Activated effector memory CD4-positive, alpha-beta T cell treated with Interleukin-2 at 50 U/mL for 16 hours (primary cell): ENCODE data around the gene LZTFL1.

Experiments
- DNase-seq: peaks from one replicate; pipeline ENCODE4 v3.0.0-alpha.2; 2020

Gene LZTFL1

DNA sequence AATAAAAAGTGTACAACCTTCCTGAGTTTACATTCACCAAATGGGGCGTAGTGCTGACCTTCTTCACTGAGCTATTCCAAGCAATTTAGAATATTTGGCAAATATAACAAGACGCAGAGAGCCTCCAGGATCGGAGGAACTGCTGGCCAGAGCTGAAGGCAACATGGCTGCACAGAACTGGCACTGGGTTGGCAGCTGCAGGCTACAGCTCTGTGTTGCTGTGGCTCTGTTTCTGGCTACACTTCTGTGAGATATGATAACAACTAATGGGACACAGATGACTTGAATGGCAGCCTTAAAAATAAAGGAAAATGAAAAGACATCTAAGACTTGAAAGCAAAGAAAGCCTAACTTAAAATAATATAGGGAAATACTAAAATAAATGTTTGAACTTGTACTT is 34.8 kb downstream of the LZTFL1 start:
- no peak for DNase-seq

DNA sequence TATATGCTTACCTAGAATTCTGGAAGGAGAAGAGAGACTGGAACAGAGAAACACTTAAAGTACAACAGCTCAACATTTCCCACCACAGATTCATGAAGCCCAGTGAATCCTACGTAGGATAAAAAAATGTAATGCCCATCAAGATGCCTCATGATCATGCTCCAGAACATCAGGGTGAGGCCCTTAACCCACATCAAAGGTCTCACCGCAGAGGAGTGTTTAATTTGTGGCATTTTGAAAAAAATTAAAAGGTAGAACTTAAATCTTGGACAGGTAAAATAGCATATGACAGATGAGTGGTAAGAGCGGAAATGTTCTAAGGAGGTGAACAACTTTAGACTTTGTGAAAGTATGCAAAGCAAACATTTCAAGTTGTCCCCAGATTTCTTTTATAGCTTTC is 35.8 kb downstream of the LZTFL1 start:
- DNase-seq: no peak

DNA sequence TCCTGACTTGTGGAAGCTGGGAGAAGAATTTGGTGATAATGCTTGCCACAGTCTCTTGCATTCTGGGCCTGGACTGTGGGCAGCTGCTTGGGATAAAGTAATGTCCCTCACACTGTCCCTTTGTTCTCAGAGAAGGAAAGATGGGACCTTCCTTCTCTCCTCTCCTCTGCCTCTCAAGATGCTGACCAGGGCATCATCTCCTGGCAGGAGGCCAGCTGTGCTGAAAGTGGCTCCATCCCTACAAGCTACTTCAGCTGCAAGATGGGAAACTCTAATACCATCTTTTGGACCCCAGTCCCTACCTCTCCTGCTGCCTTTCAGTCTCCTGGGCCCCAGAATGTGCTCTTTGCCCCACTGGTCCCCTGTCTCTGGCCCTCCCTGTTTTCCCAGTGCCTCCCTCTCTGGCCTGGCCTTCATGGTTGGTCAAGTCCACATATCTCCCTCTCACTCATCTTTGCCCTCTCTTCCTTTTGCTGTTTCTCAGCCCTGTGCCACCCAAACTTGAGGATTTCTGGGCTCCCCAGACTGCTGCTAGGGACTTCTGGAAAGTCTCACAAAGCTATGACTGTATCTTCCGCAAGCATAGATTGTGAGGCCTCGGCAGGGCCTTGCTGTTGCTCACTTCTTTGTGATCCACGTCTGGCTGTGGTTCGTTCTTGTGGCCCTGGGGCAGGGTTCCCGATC is 38.5 kb downstream of the LZTFL1 start:
- no peak for DNase-seq

GRCh38 chr3:45802146-45802545 is 39.8 kb downstream of the LZTFL1 start:
- DNase-seq: no peak

GRCh38 chr3:45800611-45801010 is 41.3 kb downstream of the LZTFL1 start:
- no peak for DNase-seq

DNA sequence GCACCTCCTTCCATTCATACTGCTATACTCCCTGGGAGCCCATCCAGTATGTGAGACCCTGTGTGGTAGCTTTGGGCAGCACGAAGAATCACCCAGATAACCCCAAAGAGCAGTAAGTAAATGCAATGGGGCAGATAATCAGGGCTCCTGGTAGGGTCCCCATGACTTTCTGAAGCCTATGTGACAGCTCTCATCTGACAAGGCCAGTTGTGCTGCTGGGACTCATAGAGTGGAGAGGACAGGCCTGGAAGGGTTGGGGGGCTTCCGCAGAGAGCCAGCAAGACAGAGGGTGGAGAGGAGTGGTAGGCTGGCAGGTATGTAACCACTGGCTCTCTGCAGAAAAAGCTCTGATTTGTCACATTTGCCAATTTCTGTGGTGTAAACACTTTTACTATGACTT is 42.3 kb downstream of the LZTFL1 start:
- DNase-seq: no peak

DNA sequence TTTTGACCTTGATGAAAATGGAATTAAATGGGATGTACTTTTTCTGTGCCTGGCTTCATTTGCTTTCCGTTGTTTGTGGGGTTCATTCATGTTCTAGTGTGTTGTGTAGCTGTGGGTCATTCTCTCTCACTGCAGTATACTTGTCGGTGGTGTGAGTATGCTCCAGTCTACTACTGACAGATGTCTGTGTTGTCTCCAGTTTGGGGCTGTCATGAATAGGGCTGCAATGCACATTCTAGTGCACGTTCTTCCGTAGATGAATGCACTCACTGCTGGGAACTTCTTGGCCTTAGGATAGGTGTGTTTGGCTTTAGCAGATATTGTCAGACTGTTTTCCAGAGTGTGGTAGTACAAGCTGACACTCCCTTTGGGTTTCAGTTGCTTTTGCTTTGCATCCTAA is 43.9 kb downstream of the LZTFL1 start:
- DNase-seq: no peak

DNA sequence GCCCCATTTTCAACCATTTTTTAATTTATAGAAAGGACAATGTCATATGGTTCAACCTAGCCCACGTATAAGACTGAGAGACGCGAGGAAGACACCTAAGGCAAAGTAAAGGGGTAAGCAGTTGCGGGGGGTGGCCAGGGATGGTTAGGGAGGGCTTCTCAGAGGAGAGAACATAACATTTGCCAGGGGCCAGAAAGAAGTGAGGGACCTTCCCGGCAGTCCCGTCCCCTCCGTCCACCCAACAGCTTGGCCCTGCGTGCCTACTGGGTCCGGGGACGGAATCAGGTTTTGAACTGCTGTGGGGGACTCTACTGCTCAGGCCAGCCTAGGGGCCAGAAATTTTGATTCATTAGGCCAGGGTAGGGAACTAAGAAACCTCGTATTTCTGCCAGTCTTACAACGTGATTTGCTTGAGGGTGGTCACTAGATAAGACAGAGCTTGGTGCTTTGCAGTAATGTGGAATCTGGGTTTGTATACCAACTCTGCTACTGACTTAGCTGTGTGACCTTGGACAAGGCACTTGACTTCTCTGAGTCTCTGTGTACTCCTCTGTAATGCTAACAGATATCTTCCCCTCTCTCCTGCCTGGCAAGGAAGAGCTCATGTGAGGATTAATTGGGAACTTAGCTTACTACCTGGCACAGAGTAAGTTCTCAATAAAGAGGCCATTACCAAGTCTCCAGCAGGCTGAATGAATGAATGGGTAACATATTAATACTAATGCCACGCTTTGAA is 44.8 kb downstream of the LZTFL1 start:
- DNase-seq: no peak

- no peak for DNase-seq
Measured at GRCh38 chr3:45795882-45796765, 45.8 kb downstream of the LZTFL1 start, which contains the start of gene SLC6A20. SLC6A20 (minus strand) TSS chr3:45796536; CDS start chr3:45796419, 117 bp downstream.

DNA sequence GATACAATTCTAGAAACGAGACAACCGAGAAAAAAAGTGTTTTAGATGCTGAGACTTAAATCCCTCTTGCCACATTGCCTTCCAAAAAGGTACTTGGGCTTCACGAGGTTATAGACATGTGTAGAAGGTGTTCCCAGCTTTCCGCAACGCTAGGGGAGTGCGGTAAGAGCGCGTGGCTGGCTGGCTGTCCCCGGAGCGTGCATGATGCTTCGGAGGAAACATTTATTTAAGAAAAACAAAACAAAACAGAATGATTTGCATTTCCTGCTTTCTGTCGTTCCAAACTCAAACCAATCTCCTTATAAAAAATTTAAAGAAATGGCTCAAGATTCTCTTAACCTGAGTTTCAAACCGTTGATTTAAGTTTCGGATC is 46.4 kb downstream of the LZTFL1 start:
- no peak for DNase-seq

GRCh38 chr3:45794660-45795059 is 47.3 kb downstream of the LZTFL1 start:
- no peak for DNase-seq

DNA sequence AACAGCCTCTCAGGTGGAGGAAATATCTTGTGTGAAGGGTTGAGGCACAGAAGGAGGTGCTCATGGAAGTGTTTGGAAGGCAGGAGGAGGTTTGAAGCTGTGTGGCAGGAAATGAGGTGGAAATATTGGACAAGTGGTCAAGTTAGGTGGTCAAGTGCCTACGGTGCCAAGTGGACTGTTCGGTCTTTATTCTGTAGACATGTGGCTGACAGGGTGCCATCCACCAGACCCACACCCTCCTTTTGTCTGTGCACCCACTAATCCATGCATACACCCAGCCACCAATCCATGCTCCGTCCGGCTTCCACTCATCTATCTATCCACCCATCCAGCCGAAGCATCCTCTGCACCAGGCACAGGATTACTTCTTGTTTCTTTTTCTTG is 47.8 kb downstream of the LZTFL1 start:
- no peak for DNase-seq

- DNase-seq: no peak
Measured at GRCh38 chr3:45793482-45794176, 48.3 kb downstream of the LZTFL1 start.

DNA sequence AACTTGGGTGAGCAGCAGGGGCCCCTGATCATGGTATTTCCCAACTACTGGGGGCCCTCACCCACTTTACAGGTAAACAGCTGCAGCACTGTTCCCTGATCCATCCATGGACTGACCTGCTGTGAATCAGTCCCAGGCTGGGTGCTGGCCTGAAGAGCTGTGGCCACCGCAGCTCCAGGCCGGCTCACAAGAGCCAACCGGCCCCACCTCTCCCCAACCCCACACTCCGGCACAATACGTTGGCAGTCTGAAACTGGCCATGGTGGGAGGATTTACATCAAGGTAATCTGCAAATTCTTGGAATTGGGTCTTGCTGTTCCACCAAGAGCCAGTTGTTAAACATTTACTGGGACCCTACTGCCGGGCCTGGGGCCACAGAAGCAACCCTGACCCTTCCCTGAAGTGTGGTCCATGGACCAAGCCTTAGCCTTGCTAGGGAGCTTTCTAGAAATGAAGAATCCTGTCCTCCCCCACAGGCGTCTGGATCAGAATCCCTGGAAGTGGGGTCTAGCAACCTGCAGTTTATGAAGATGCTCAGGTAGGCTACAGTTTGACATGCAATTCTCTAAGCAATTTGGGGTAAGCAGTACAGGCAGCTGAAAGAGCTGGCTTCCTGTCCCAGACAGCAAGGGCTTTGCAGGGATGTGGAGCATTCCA is 49.3 kb downstream of the LZTFL1 start:
- DNase-seq: no peak

- no peak for DNase-seq
Measured at GRCh38 chr3:45792036-45792435, 49.9 kb downstream of the LZTFL1 start.

- DNase-seq: no peak
Measured at GRCh38 chr3:45790596-45790995, 51.3 kb downstream of the LZTFL1 start.

DNA sequence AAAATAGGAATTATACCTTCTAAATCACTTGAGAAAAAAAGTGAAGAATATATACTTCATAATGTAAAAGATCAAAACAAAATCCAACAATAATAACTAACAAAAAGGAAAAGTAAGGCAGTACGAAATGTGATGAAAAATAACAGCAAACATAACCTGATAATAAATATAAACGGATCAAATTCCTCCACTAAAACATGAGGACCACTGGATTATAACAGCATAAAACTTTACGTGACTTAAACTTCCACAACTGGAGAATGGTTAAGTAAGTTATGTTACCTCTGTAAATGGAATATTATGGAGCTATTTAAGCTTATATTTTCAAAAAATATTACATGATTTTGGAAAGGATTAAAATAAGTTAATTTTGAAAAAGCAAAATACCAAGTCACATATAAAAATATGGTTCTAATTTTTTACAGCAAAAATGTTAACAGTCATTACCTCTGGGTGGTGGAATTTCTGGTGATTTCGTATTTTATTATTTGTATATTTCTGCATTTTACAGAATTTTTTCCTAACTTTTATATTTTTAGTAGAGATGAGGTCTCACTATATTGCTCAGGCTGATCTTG is 52.6 kb downstream of the LZTFL1 start:
- DNase-seq: no peak

DNA sequence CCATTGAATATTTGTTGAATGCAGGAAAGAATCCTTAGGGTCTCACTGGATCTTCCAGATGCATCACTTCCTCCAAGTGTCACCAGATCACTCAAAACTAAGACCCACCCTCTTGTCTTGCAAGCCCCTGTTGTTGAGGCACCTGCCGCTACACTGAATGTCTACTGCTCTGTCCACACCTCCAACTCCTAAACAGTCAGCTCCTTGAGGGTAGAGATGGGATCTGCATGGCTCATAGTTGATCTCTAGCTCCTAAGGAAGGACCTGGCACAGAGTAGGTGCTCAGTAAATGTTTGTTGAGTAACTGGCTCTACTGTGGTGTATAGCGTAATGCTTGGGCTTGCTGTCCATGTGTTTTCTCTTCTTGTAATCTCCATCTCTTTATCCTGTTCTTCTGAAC is 54.4 kb downstream of the LZTFL1 start:
- DNase-seq: no peak

DNA sequence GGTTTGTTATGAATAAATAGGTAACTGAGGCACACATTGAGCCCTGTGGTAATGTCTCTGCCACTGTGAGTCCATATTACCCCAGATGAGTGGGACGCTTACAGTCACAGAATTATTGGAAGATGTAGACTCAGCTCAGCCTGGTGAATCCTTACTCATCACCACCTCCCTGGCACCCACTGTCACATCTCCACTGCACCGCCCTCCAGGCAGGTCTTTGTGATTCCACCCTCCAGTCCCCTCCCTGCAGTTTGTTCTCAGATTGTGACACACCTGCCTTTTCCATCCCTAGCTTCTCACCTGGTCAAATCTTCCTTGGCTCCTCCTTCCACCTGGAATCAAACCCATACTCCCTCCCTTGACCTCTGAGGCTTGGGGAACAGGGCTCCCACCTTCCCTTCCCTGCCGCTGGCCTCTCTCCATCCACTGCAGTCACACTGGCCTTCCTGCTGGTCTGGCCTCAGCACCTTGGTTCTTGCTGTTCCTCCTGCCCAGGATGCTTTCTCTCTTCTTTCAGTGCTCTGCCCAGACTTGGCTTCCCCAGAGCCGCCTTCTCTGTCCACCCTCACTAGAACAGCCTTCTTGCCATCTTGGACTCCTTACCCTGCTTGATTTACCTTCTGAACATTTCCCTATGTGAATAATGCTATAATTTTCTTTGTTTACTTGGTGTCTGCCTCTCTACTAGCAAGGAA is 55.0 kb downstream of the LZTFL1 start:
- no peak for DNase-seq

GRCh38 chr3:45785605-45786150 is 56.2 kb downstream of the LZTFL1 start:
- DNase-seq: no peak

- DNase-seq: no peak
Measured at GRCh38 chr3:45783667-45784066, 58.3 kb downstream of the LZTFL1 start.
